Breast epithelium (tissue), 4 donors: ENCODE measurements around the gene HDAC10. TPM values are rescaled to one million over a fixed set of nuclear protein-coding genes. Genes with fewer than 3 reads are reported as not detected.

Source experiments
- DNase-seq, 2 donors: peaks; one replicate each; pipeline ENCODE4 v3.0.0-alpha.2; 2019; ENCODE audit warnings: low spot score in 2 of 2
- H3K27ac ChIP-seq, 2 donors: fragments of 200-600 bp; sonication (generic) in 1 of 2; one replicate each; pipeline ENCODE4 v1.5.1; 2016 to 2019; ENCODE audit warnings: mild to moderate bottlenecking in 1 of 2
- H3K27me3 ChIP-seq, 2 donors: fragments of 200-600 bp; sonication (generic) in 1 of 2; one replicate each; pipeline versions ENCODE4 v1.5.1 to v1.6.0; 2017 to 2019; ENCODE audit warnings: control low read depth in 1 of 2, mild to moderate bottlenecking in 1 of 2
- H3K36me3 ChIP-seq: fragments of 200-600 bp; one replicate; pipeline ENCODE4 v1.5.1; 2019
- H3K4me1 ChIP-seq, 2 donors: fragments of 200-600 bp; sonication (generic); one replicate each; pipeline ENCODE4 v1.5.1; 2016 to 2019; ENCODE audit warnings: control low read depth in 1 of 2
- H3K4me3 ChIP-seq, 3 donors: fragments of 200-600 bp; sonication (generic); 1 replicate in 2 of 3; 2 replicates in 1 of 3; pipeline ENCODE4 v1.5.1; 2016 to 2019; ENCODE audit warnings: mild to moderate bottlenecking in 3 of 3, moderate library complexity in 2 of 3
- H3K9me3 ChIP-seq, 2 donors: fragments of 200-600 bp; sonication (generic) in 1 of 2; one replicate each; pipeline ENCODE4 v1.5.1; 2016 to 2019; ENCODE audit warnings: control low read depth in 1 of 2
- POLR2A ChIP-seq: fragments of 450-650 bp; IDR thresholded peaks from one replicate; pipeline ENCODE4 v1.6.1; 2016; ENCODE audit warnings: antibody characterized with exemption, mild to moderate bottlenecking, moderate library complexity
- POLR2AphosphoS5 ChIP-seq, 3 donors: sonication (generic); formaldehyde crosslinking; IDR thresholded peaks; one replicate each; pipeline ENCODE4 v1.6.1; 2017; ENCODE audit warnings: antibody characterized with exemption in 3 of 3
- intact Hi-C: fragments of 100-400 bp; cut with DNase I; formaldehyde crosslinking; loops from one replicate; pipeline ENCODE4 v1.15.1; 2023; ENCODE audit warnings: low total_unique reads
- total RNA-seq, 3 donors: library from RNA; depleted of rRNA; stranded (reverse); fragments of >200 nt; gene quantifications; one replicate each; pipeline ENCODE4 v1.1.0, GENCODE V29; 2016
- TF ChIP-seq, protein P1 (sequence below), 3 donors: fragments of 450-650 bp; IDR thresholded peaks; one replicate each; pipeline ENCODE4 v1.5.1; 2016 to 2017; ENCODE audit warnings: antibody characterized with exemption in 3 of 3, mild to moderate bottlenecking in 3 of 3, moderate library complexity in 3 of 3

Gene HDAC10
- total RNA-seq, 3 donors from 2014 or later, result 22.9 to 35.7 (median 29.4) TPM

GRCh38 chr22:50243685-50244419 lies 7.2 kb downstream of the HDAC10 start:
- intact Hi-C loops, result no loop called here
- TF ChIP-seq, protein P1, sequence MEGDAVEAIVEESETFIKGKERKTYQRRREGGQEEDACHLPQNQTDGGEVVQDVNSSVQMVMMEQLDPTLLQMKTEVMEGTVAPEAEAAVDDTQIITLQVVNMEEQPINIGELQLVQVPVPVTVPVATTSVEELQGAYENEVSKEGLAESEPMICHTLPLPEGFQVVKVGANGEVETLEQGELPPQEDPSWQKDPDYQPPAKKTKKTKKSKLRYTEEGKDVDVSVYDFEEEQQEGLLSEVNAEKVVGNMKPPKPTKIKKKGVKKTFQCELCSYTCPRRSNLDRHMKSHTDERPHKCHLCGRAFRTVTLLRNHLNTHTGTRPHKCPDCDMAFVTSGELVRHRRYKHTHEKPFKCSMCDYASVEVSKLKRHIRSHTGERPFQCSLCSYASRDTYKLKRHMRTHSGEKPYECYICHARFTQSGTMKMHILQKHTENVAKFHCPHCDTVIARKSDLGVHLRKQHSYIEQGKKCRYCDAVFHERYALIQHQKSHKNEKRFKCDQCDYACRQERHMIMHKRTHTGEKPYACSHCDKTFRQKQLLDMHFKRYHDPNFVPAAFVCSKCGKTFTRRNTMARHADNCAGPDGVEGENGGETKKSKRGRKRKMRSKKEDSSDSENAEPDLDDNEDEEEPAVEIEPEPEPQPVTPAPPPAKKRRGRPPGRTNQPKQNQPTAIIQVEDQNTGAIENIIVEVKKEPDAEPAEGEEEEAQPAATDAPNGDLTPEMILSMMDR (IDR thresholded peaks at IDR 0.05), result no peak
- TF ChIP-seq POLR2A (no peak), POLR2AphosphoS5 (IDR thresholded peaks at IDR 0.05) (no peak)
- peak overlapping the region; percentile 95 to 99 for H3K27ac ChIP-seq
- H3K36me3 ChIP-seq, result no peaks in the 10 kb centered on the region
- no peaks in the 10 kb centered on the region for H3K9me3 ChIP-seq
- peaks cover 7 to 19% of the 10 kb centered on the region in 2 donors for H3K4me1 ChIP-seq
- peak overlapping the region; percentile 77 to 98 (median 93) for H3K4me3 ChIP-seq
- H3K27me3 ChIP-seq, result no peaks in the 10 kb centered on the region
- DNase-seq, result no peak

DNA sequence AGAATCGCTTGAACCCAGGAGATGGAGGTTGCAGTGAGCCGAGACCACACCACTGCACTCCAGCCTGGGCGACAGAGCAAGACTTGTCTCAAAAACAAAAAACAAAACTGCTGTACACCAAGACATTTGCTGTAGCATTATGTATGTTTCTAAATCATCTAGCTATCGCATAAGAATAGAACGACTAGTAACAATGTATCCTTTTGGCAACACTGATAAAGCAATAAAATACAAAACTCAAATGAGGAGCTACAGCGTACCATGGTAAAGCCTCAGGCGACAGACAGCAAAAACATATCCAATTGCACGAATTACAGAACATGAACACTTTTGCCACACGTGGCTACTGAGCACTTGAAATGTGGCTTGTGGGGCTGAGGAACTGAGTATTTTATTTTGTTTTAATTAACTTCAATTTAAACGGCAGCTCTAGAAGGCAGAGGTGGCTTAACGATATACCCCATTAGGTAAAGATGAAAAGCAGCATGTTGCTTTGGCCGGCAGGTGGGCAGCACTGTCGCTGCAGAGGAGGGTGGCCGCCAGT lies 8.6 kb downstream of the HDAC10 start:
- DNase-seq, result no peak
- intact Hi-C loops, result no loop called here
- peaks cover 7 to 19% of the 10 kb centered on the region in 2 donors for H3K4me1 ChIP-seq
- no peaks in the 10 kb centered on the region for H3K36me3 ChIP-seq
- H3K27me3 ChIP-seq, result no peaks in the 10 kb centered on the region
- H3K9me3 ChIP-seq, result no peaks in the 10 kb centered on the region
- no peak for TF ChIP-seq POLR2A
- peak overlapping the region; percentile 77 to 98 (median 93) for H3K4me3 ChIP-seq
- H3K27ac ChIP-seq, result no peak overlapping the region

DNA sequence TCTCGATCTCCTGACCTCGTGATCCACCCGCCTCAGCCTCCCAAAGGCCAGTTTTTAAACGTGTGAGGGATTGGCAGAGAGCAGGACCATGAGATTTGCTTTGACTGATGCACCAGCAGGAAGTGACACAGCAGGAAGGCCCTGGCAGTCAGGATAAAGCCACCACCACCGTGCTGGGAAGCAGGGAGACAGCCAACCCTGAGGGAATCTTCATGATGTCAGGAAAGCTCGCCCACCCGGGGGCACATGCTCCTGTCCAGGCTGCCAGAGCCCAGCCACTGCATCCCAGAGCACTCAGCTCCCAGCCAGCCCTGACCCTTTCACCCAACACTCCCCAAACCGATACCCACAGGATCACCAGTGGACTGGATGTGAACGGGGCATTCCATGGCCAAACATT lies 12.3 kb downstream of the HDAC10 start:
- no peak for DNase-seq
- no peak overlapping the region for H3K4me3 ChIP-seq
- TF ChIP-seq POLR2AphosphoS5 (IDR thresholded peaks at IDR 0.05) (no peak), POLR2A (no peak)
- TF ChIP-seq, protein P1 (IDR thresholded peaks at IDR 0.05), result no peak
- H3K27me3 ChIP-seq, result no peaks in the 10 kb centered on the region
- intact Hi-C loops, result no loop called here
- H3K9me3 ChIP-seq, result no peaks in the 10 kb centered on the region
- no peaks in the 10 kb centered on the region for H3K36me3 ChIP-seq
- no peak overlapping the region for H3K27ac ChIP-seq
- H3K4me1 ChIP-seq, result peaks cover 0 to 12% of the 10 kb centered on the region in 2 donors

GRCh38 chr22:50236731-50237409 lies 14.2 kb downstream of the HDAC10 start:
- Histone ChIP-seq H3K9me3 (no peaks in the 10 kb centered on the region), H3K27ac (no peak overlapping the region), H3K36me3 (no peaks in the 10 kb centered on the region), H3K4me1 (peaks cover 0 to 8% of the 10 kb centered on the region in 2 donors), H3K27me3 (no peaks in the 10 kb centered on the region), H3K4me3 (no peak overlapping the region)
- DNase-seq, result no peak
- intact Hi-C loops, result loop anchor here (1.0 kb wide), 1 partner anchor 45 kb away; no protein-coding TSS in a partner anchor
- TF ChIP-seq POLR2AphosphoS5 (IDR thresholded peaks at IDR 0.05), result no peak
- TF ChIP-seq, protein P1 (IDR thresholded peaks at IDR 0.05), result no peak
- TF ChIP-seq POLR2A, result no peak

DNA sequence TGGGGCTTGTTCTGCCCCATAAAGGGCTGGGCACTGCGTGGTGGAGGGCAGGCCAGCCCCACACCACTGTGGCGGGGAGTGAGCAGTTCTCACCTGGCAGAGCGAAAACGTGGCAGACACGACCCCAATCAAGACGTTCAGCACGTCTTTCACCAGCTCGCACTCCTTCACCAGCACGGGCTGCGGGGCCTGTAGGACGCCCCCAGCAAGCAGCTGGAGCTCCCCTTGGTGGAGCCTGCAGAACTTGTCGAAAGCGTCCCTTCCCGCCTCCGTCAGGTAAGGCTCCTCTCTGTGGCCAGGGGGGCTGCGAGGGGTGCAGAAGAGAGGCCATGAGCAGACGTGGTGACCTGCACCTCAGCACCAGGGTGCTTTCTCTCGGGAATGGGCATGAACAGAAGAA lies 17.8 kb downstream of the HDAC10 start:
- intact Hi-C loops, result no loop called here
- Histone ChIP-seq H3K4me3 (no peak overlapping the region), H3K27me3 (no peaks in the 10 kb centered on the region), H3K9me3 (no peaks in the 10 kb centered on the region), H3K27ac (no peak overlapping the region), H3K4me1 (no peaks in the 10 kb centered on the region), H3K36me3 (no peaks in the 10 kb centered on the region)
- TF ChIP-seq POLR2A, result no peak
- TF ChIP-seq POLR2AphosphoS5 (IDR thresholded peaks at IDR 0.05), result no peak
- TF ChIP-seq, protein P1 (IDR thresholded peaks at IDR 0.05), result no peak
- no peak for DNase-seq
